Fibroblast of gingiva (primary cell): ENCODE results near the gene TEK.

Experiments
- DNase-seq: peaks from one replicate; pipeline ENCODE4 v3.0.0-alpha.2; 2011; ENCODE audit warnings: low read depth

TEK gene

DNA sequence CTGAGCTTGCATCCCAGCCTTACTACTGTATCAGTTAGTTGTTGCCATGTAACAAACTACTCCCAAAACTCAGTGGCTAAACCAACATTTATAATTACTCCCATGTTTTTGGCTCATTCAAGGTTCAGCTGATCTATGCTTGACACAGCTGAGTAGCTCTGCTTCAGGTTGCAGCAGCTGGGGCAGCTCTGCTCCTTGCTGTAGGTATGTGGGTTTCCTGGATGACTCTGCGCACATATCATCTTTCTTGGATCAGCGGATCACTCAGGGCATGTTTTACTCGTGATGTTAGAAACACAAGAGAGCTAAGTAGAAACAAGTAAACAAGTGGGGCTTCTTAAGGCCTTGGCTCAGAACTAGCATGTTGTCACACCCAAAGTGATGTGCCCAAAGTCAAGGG is 15.1 kb downstream of the TEK start:
- no peak for DNase-seq

DNA sequence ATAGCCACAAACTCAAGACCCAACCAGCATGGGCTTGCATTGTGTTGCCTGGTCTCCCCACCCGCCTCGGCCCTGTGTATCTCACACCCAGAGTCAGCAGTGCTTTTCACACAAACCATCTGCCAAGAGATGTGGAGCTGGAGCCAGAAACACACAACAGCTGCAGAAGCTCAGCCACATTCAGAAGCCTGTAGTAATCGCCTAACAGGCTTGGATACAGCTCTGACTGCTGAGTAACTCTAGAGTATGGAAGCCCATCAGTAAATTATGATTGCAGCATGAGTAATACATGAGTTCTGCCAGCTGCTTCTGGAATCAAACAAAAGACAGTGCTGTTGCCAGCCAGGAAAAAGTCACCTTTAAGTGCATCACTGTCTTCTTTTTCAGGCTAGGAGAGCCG is 16.0 kb downstream of the TEK start:
- DNase-seq: peak; percentile 54

DNA sequence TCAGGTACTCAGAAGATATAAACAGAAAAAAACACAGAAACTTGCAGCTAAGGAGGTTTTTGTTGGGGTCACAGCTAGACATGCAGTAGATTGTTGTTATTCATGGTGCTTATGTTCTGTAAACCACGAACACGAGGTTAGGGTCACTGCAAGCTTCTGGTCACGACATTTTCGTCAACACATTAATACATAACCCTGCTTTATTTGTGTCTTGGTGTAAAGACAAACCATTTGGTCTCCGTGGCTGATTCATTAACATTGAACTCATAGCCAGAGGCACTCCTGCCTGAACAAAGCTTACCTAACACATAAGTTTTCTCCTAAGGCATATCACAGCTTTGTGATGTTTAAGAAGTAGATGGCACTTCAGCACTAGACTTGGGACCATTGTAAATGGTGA is 16.9 kb downstream of the TEK start:
- DNase-seq: no peak

DNA sequence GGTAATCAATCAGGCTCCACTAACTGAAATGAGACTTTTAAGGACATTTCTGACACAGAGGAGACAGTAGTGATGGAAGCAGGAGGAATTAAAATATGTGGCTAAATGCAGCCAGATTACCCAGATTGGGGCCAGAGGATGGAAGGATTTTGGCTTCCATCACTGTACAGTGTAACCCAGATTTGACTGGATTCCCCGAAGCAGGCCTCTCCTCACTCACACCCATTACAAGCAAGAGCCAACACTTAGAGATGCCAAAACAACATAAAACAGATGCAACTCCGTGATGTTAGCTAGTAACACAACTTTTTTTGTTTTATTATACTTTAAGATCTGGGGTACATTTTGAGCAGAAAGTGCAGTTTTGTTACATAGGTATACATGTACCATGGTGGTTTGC is 17.6 kb downstream of the TEK start:
- DNase-seq: no peak

DNA sequence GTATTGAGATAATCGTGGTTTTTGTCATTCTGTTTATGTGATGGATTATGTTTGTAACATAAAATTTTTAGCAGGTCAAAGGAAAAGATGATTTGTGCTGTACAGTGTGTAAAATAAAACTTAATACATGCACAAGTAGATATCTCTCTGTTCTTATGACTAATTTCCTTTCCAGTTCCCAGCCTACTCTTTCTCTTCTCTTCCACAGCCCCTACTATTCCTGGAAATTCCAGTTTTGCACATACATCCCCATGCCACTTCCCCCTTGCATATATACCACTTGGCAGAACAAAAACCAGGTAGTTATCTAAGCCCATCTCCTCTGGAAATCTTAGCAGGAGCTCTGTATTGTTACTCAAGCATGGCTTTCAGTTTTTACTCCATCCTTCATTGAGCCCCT is 20.2 kb downstream of the TEK start:
- no peak for DNase-seq

DNA sequence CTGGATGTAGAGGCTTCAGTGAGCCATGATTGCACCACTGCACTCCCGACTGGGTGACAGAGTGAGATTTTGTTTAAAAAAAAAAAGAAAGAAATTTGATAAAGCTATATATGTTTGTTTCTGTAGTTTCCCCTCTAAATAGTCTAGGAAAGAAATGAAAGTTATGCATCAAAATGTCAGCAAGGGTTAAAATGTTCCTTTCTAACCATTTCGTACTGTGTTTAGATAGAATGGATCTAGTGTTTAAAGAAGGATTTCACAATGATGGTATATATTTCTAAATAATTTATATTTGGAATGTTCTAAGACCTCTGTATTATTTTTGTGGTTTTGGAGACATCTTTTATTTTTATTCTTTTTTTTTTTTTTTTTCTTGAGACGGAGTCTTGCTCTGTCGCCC is 22.7 kb downstream of the TEK start:
- no peak for DNase-seq

DNA sequence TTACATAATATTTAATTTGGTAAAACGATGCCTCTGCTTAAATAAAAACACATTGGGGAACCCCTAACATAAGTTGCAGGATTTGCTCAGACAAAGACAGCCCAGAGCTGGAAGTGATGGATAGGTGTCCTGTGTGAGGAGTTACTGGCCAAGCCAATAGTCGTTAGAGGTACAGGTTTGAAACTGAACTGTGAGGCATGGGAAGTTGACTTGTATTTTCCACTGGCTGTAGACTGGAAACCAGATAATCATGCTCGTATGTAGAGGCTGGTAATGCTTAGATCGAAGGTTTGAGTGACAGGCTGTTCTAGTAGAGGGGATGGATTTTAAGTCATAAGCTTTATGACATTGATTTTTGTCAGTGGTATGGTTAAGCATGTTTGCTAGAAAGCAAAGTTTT is 24.8 kb downstream of the TEK start:
- DNase-seq: no peak

DNA sequence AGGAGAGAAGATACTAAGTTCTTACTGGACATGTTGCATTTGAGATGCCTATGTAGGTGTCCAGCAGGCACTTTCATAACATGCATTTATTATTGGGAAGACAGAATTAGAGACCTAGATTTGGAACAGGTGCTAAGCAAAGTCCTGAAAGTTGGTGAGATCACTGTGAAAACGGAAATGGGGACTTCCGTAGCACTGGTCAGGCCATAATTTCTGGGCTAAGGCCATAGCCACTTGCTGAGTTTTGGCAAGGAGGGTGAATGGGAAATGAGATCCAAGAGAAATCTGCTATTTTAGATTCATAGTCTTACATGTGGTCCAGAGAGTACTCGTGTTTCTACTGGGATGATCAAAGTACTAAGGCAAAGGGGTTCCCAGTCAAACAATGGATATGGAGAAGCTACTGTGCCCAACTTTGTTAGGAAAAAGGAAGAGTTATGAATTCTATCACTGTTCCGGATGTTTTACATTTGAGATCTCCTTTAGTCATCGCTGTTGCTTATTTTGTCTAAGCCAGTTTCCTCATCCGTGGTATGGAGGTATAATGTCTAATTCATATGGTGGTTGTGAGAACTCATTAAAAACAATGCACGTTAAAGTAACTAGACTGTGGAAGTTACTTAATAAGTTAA is 33.4 kb downstream of the TEK start:
- DNase-seq: no peak

DNA sequence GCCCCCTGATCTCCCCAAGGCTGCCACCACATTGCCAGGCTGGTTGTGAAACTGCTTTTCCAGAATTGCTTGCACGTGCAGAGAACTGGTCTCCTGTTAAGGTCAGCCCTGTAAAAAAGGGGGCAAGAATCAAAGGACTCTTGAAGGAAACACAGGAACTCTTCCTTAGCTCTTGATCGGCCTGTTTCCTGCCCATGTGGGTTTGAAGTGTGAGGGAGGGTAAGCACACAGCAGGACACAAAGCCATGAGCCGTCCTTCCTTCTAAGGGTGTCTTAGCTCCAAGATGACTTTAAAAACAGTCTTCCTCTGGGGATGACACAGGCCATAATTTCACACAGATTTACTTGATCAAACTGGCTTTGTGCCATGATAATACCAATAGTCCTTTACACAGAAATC is 36.1 kb downstream of the TEK start:
- no peak for DNase-seq

DNA sequence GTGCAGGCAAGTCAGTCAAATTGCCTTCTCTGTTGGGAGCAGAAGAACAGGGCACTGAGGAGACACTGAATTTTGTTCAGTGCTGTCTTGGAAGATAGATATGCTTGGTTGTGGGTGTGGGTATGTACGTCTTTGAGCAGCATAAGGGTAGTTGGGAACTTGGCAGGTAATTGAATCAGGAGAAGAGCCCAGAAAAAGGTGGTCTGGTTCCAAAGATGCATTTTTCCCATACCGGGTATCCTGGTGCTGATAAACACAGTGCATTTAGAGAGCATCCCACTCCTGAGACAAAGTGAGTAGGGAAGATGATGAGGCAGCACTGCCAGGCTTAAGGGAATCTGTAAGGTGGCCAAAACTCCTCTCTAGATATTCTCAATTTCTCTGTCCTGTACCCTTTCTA is 40.6 kb downstream of the TEK start:
- no peak for DNase-seq

DNA sequence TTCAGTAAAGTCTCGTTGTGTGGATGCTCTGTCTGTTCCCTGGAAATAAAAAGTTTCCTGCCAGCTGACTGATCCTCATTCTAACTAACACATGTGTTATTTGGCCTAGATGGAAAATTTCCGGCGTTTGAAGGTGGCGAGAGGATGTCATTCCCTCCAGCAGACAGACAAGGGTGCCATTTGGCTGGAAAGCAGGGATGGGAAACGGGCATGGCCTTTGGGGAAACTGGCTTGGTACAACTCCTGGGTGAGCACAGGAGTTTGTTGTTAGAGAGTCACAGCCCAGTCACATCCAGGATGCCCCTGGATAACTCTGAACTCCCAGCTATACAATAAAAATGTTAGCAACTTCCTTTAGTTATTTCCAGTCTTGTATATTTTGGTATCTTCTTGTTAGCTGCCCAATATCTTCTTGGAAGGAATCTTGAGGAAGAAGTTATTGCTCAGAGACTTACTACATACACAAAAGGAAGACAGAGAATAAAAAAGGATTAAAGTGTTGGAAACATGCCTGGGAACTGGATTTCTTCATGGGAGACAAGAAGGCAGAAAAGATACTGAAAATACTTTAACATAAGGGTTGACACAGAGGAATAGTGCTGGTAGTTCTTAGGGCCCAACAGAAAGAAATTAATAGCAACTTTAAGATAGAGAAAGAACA is 41.9 kb downstream of the TEK start:
- no peak for DNase-seq

DNA sequence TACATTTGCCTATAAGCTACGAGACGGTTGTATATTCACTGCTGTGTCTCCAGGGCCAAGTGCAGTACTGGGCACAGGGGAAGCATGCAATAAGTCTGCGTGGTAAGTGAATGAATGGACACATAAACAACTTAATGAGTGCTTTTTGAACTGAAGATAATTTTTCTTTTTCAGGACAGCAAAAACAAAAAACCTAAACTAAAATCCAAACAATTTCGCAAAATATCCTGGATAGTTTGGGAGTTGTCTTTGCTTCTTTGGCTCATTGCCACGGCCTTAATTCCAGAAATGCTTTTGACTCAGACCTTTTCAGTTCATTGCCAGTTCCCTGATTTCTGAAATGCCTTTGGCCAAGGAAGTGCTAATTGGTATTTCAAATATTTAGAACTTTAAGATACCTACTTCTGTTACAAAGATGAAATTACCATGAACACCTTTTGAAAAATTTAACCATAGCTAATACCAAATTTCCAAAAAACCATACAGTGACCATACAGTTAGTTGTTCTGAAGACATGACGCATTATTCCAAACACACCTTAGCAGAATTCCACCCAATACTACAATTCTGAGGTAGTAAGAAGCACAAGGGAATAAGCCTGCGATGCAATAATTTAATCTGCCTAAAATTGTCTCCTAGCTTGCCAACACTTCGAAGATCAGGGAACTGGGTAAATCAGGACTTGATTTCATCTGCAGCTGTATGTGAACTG is 42.8 kb downstream of the TEK start:
- no peak for DNase-seq

DNA sequence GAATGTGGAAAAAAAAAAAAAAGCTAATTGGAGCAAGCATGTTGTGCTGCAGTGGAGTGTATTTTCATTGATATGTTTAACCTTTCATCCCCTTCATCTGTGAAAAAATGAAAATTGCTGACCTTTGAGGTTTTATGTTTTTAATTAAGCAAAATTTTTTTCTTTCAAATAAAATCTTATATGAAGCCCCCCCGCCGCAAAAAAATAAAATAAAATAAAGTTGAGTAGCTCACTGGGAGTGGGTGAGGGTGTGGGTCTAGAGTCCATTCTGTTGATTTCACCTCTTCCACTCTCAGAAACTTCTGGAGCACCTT is 43.3 kb downstream of the TEK start:
- no peak for DNase-seq

DNA sequence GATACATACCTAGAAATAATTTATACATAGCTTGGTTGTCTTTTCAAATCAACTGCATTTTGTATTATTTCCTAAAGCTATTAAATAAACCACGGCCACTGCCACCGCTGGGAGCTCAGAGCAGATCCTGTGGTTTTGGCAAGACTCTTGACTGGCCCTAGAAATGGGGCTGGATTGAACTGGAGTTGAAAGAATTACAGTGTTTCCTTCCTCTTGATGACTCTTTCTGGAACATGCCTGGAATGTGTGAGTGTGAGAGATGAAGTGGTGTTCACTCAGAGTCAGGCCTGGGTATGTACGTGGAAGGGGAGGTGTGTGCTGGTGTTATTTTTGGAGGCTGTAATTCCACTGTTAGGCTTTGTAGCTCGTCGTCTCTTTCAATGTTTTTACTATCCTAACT is 45.9 kb downstream of the TEK start:
- DNase-seq: peak; percentile 8

DNA sequence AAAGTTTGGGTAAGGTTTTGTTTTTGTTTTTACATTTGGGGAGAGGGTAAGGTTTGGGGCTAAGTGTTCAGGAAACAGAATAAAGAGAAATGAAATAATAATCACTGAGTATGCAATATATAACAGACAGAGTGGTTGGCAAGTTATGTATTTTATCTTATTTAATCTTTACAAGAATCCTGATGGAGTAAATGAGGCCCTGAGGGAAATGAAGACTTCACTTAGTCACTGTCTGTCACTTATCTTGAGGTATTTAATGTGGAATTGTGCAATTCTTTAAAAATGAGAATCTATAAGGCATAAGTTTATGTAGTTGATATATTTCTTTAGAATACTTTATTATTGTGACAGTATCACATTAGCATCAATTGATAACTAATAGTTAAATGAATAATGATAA is 48.1 kb downstream of the TEK start:
- DNase-seq: no peak

DNA sequence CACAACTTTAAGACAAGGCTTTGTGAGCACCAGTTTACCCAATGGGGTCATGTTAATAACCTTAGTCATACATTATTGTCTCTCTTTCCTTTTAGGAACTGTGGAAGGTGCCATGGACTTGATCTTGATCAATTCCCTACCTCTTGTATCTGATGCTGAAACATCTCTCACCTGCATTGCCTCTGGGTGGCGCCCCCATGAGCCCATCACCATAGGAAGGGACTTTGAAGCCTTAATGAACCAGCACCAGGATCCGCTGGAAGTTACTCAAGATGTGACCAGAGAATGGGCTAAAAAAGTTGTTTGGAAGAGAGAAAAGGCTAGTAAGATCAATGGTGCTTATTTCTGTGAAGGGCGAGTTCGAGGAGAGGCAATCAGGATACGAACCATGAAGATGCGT is 48.7 kb downstream of the TEK start:
- no peak for DNase-seq

DNA sequence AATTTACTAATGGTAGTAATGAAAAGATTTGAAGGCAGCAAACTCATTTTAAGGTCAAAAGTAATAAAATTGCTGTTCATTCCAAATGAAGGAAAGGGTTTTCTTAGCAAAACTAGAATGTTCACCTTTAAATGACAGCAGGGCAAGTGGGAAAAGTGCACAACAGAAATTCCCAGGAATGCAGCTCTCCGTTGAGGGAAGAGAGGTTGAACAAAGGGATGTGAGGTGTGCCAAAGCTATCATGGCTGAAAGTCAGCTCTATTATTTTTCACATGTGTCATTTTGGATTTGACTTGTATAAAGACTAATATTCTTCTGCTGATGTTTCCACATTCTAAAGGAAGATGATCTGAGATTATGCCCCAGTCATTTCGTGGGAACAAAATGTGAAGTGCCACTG is 51.6 kb downstream of the TEK start:
- DNase-seq: no peak

DNA sequence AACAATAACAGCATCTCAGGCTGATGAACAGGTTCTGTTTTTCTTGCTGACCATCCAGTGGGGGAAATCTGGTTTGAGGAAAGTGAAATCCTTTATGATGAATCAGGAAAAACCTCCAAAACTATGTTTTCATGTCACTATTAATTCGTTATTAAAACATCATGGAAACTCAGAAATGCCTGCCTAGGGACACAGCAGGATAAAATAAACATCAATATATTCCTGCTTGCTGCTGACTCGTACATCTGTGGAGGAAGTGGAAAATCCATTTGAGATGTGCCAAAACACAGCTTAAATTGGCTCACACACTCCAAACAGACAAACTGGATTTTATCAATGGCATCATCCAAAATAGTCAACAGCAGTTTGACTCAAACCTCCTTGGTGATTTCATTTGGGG is 53.0 kb downstream of the TEK start:
- peak; percentile 9 for DNase-seq

DNA sequence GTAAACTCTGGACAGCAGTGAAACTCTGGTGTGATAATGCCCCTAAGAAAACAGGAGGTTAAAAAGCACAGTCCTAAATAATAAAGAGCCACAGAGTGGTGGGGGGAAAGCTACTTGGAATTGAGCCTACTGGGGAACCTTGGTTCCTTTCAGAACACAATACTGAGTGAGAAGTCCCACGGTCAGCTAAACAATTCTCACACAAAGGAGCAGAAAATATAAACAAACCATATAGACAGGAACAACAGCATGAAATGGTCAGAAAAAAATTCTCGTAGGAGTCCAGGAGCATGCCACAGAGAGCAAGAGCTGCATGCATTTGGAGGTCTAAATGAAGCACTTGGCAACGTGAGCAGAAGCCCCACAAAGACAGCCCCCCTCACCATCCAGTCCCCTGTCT is 56.0 kb downstream of the TEK start:
- no peak for DNase-seq

DNA sequence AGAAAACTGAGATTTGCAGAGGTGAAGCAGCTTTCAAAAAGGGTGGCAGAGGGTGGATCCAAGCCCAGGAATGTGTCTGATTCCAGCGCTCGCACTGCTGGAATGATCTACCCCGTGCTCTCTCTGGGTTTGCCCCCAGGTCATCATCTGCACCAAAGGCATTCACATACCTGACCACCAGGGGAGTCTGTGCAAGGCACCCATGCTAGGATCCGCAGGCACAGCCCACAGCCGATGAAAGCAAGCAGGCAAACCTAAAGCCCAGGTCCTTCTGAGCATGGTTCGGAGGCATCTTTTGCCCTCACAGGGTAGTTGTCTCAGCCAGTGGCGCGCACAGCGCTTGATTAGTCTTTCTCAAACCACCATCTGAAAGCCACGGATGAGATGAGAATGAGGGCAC is 56.6 kb downstream of the TEK start:
- no peak for DNase-seq

DNA sequence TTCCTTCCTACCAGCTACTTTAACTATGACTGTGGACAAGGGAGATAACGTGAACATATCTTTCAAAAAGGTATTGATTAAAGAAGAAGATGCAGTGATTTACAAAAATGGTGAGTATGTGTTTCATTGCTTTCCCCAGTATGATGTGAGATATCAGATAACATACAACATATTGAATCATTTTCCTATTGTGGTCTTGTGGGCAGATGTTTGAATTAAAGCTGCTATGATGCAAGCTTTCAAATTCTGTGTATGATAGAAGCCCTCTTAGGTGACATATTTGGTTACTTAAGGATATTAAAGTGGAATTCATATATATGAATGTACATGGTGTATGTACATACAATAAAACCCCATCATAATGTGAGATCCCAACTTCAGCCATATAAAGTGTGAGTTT is 59.5 kb downstream of the TEK start:
- DNase-seq: no peak

DNA sequence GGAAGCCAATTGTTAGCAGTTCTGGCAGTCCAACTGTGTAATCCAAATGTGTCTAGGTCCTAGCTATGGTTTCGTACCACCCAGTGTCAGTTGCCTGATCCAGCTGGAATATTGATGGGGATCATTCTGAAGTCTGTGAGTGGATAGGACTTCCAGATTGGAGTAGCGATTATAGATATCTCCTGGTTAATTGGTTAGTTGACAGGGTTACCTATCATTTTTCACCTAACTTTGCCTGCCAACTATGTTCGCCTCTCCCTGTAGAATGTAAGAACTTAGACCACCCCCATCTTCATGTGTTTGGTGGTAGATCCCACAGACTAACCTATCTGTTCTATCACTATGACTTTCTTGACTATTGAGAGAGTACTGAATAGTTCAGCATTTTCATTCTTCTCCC is 59.9 kb downstream of the TEK start:
- DNase-seq: no peak

DNA sequence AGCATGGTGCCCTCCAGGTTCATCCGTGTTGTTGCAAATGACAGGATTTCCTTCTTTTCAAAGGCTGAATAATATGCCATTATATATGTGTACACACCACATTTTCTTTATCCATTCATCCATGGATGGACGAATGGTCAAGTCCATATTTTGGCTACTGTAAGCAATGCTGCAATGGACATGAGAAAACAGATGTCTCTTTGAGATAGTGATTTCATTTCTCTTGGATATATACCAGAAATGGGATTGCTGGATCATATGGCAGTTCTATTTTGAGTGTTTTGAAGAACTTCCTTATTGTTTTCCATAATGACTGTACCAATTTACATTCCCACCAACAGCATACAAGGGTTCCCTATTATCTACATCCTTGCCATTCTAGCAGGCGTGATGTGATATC is 67.9 kb downstream of the TEK start:
- DNase-seq: no peak

DNA sequence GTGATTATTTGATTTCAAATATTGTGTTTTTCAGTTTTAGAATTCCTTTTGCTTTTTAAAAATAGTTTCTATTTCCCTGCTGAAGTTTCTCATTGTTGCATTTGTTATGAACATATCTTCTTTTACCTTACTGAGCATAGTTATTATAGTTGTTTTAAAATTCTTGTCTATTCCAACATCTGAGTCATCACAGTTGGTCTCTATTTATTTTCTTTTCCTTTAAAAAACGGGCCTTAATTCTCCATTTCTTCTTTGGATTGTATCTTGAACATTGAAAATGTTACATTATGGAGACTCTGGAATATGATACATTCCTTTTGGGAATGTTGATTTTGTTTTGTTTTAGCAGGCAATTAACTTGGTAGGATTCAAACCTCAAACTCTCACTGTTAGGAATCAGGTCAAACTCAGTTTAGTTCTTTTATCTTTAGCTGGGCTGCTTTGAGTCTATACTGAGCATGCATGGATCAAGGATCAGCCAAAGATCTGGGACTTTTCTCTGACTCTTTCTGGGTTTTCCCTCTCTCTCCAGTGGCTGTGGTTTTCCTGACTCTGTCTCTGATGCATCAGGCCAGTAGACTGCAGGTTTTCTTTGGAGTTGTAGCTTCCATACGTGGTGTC is 70.3 kb downstream of the TEK start:
- no peak for DNase-seq
